HG03558 (cell line): Measurements from ENCODE around the gene SPECC1.
"Not testable (repeated sequence)": the region's sequence is repeated elsewhere in the genome, so short reads cannot be mapped to it uniquely, and the experiment has no call there.

Experiments
- ATAC-seq: cut with Tn5 transposase; IDR thresholded peaks from one replicate; pipeline ENCODE4 v1.9.1; 2021; ENCODE audit warnings: moderate number of reproducible peaks; ENCODE audit not compliant: unreplicated experiment; ENCODE audit errors: extremely low read depth

The SPECC1 gene, protein sequence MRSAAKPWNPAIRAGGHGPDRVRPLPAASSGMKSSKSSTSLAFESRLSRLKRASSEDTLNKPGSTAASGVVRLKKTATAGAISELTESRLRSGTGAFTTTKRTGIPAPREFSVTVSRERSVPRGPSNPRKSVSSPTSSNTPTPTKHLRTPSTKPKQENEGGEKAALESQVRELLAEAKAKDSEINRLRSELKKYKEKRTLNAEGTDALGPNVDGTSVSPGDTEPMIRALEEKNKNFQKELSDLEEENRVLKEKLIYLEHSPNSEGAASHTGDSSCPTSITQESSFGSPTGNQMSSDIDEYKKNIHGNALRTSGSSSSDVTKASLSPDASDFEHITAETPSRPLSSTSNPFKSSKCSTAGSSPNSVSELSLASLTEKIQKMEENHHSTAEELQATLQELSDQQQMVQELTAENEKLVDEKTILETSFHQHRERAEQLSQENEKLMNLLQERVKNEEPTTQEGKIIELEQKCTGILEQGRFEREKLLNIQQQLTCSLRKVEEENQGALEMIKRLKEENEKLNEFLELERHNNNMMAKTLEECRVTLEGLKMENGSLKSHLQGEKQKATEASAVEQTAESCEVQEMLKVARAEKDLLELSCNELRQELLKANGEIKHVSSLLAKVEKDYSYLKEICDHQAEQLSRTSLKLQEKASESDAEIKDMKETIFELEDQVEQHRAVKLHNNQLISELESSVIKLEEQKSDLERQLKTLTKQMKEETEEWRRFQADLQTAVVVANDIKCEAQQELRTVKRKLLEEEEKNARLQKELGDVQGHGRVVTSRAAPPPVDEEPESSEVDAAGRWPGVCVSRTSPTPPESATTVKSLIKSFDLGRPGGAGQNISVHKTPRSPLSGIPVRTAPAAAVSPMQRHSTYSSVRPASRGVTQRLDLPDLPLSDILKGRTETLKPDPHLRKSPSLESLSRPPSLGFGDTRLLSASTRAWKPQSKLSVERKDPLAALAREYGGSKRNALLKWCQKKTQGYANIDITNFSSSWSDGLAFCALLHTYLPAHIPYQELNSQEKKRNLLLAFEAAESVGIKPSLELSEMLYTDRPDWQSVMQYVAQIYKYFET

DNA sequence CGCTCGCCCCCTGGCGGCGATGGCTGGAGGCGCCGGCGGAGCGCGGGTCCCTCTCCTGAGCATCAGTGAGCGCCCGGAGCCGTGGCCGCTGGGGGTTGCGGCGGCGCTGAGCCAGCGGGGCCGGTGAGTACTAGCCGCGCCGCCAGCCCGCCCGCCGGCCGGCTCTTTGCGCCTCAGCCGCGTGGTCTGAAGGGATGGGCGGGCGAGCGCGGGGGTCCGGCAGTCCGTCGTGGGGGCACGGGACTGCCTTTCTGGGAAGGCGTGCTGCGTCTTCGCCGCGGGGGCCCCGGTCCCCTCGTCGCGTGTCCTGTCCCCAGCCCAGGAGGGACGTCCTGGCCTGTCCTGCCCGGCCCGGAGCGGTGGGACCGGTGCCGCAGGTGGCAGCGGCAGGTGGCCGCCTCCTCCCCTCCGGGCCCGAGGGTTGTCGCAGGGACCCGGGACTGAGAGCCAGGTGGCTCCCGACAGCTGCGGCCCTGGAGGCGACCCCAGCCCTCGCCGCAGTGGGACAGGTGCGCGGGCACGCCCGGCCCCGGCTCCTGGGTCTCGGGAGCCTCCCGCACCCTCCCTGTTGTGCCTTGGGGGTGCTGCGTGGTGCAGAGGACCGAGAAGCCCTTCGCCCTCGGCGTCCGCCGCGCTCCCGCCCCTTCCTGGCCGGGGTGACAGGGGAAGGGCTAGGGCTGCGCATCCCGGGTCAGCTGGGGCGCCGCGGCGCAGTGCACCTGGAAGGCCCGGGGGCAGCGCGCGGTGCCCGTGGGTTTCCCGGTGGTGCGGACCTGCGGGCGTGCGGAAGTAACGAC is at the start of gene SPECC1:
Gene SPECC1, plus strand, starts transcription at position 58 of the 797 bp plus-strand sequence. CDS start 87,293 bp downstream, outside the sequence.
- peak; percentile 67 for ATAC-seq

DNA sequence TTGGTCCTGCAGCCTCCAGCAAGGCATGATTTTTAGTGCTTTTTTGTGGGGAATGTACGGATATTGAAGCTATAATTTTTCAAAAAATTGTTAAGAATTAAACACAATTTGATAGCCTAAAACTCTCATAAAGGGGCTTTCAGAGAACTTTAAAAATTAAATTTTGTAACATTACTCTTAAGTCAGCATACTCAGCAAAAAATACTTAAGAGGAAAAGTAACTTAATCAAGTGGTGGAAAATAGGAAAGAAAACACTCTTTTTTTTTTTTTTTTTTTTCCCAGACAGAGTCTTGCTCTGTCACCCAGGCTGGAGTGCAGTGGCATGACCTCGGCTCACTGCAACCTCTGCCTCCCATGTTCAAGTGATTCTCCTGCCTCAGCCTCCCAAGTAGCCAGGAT is 46.2 kb upstream of the SPECC1 start:
- ATAC-seq, result not testable (repeated sequence)

DNA sequence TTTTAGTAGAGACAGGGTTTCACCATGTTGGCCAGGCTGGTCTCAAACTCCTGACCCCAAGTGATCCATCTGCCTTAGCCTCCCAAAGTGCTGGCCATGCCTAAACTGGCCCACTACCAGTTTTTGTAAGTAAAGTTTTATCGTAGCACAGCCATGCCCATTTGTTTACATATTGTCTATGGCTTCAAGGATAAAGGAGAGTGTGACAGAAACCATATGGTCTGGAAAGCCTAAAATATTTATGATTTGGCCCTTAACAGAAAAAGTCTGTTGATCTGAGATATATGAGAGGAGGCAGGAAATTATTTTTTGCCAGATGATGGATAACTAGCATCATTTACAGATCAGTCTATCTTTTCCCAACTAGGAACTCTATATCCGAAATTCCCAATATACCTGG is 36.0 kb upstream of the SPECC1 start:
- ATAC-seq, result no peak

DNA sequence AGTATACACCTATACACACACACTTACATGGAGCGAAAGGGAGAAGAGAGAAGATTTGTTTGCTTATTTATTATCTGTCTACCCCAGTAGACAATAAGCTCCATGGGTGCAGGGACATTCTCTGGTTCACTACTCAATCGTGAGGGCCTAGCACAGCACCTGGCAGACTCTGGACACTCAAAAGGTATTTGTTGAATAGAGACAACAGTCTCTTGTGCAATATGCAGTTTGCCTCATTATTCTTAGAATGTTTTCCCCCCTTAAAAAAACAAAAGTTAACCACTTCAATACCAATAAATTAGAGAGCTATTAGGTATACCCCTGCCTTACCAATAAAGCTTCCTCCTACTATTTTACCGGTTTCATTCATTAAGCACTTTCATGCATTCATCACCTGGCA is 33.6 kb upstream of the SPECC1 start:
- no peak for ATAC-seq

DNA sequence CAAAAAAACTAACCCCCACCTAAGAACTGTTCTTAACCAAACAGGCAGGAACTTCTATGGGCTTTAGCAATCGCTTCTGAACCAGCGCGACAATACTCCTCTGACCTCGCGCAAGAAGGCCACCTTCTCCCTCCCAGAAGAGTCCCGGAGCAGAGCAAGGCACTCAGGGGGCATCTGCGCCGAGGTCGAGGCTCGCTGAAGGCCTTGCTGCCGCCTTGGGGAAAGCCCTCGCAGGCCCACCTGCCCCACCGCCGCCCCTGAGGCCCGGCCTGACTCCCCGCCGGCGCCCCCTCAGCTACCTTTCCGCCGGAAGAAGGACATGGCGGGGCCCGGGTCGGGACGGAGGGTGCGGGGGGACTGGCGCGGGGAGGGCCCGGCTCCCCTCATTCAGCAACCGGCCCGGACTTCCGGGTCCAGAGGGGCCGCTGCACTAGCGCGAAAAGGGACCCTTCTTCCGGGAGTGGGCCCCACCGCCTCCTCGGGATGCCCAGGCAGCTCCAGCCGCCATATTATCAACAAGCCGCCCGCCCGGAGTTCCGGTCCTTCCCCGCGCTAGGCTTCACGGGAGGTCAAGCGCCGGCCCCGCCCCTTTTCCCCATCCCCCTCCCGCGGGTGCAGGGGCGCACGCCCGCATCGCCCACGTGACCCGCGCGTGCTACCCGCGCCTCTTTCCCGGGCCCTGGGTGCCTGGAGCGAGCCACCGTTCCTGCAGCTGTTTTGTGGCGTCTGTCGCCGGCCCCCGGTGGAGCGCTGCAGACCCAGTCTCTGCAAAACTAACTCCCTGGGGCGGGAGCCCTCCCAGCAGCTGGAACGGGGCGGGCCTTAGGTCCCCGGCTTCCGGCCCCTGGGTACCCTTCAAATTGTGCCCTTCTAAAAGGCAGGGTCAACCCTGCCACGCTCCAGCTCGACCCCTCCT is 31.6 kb upstream of the SPECC1 start, which contains the start of gene AKAP10:
Gene AKAP10, minus strand, starts transcription at position 536 of the 916 bp plus-strand sequence. Its CDS starts 149 bp downstream, at position 387.
- peak; percentile 50 for ATAC-seq

DNA sequence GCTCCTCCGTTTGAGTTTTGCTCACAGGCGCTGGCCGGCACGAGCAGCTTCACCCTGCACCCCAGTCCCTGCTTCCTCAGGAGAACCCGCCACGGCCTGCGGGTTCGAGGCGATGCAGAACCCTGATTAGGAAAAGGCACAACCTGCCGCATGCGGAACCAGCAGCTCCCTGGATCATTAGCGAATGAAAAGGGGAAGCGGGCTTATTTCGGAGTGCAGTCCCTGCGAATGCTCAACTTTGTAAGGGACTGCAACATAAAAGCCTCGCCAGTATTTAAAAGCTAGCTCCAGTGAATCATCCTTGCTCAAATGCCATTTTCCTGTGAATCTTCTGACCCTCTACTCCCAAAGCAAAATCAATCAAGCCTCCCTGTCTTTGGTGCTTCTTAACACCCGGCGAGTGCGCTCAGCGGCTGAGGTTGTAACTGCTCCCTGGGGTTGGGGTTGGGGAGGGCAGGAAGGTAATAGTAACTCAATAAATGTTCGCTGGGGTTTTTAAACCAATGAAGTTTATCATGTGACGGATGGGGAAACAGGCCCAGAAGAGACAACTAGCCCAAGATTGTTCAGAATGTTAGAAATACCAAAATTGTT is 30.9 kb upstream of the SPECC1 start:
- ATAC-seq, result peak; percentile 24

DNA sequence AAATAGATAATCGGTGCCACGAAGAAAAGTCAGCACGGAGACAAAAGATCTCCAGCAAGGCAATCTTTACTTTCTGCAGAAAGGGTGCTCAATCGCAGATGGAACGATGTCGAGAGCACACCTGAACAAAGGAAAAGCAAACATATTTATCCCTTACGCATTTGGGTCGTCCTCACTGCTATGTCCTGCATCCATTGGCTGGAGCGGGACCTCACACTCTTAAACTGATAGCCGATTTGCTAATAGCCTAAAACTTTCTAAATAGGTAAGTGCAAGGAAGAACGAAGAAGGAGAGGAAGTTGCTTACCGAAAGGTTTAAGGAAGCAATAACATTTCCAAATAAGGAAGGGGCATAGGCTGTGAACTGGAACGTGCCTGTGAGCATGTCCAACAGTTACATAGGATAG is 30.4 kb upstream of the SPECC1 start:
- no peak for ATAC-seq

DNA sequence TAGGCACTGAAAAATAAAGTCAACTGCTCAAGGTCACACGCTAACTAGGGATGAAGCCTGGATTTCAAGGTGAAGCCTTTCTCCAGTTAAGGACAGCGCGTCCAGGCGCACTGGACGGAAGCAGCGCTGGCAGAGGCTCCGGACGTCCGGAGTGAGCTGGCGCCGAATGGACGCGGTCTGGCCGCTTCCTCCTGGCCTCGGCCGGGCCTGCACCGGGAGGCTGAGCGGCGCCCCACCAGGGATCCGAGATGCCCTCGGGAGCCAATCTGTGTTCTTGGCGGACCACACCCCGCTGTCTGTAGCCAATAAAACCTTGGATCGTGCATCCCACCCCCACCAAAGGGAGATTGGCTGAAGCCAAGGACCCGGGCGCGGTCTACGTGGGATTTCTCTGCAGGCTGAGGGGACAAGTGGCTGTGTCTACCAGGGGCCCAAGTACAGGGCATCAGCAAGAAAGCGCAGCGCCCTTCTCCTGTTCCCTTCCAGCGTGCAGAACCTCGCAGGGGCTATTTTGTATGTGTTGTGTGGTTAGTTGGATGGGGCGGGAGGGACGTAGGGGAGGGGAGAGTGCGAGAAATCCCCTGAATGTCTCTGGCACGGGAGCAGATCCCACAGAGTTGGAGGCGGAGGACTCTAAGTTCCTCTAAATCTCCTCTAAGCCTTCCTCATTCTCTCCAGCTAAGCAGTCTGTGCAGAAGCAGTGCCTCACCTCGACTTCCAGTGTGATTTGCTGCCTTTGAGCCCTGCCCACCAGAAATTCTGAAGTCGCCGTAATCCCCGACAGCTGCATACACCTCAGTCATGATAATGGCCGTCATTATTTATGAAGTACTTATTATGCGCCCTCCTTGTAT is 29.0 kb upstream of the SPECC1 start:
- ATAC-seq, result no peak

DNA sequence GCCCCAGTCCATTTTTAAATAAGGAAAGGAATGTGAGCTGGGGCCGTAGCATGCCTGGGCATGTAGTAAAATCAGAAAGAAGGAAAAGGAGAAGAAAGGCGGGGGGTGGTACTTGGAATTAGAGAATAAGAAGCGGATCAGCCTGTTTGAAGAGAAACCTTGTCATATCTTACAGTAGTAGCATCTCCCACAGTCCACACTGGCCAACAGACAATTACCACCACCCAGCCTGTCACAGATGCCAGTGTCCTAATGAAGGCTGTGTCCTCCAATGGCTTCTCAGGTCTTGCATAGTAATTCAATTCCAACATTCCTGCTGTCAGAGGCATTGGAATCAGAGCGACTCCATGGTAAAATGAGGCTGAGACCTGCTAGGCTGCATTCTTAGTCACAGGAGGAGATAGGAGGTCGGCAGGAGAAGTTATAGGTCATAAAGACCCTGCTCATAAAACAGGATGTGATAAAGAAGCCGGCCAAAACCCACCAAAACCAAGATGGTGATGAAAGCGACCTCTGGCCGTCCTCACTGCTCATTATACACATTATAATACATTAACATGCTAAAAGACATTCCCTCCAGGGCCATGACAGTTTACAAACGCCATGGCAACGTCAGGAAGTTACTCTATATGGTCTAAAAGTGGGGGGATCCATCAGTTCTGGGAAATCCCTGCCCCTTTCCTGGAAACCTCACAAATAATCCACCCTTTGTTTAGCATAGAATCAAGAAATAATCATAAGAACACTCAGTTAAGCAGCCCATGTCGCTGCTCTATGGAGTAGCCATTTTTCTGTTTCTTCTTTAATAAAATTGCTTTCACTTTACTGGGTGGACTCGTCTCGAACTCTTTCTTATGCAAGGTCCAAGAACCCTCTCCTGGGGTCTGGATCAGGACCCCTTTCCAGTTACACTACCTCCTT is 22.0 kb upstream of the SPECC1 start:
- ATAC-seq, result no peak

DNA sequence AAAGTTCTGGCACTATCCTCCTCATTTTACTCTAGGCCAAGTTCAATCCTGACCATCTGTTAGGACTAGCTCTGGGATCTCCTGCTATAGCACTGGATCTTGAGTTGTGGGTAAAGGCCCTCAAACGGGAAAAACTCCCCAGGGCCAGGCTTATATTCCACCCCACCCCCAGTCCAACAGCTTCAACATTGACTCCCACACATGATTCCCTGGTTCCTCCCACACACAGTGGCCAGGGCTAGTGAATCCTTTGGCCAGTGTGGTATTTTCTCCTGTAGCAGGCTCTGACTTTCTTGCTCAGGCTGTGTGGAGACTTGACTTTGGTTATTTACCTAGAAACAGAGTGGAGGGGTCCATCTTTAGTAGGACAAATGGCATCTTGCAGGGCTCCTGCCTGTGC is 21.3 kb upstream of the SPECC1 start:
- ATAC-seq, result no peak

DNA sequence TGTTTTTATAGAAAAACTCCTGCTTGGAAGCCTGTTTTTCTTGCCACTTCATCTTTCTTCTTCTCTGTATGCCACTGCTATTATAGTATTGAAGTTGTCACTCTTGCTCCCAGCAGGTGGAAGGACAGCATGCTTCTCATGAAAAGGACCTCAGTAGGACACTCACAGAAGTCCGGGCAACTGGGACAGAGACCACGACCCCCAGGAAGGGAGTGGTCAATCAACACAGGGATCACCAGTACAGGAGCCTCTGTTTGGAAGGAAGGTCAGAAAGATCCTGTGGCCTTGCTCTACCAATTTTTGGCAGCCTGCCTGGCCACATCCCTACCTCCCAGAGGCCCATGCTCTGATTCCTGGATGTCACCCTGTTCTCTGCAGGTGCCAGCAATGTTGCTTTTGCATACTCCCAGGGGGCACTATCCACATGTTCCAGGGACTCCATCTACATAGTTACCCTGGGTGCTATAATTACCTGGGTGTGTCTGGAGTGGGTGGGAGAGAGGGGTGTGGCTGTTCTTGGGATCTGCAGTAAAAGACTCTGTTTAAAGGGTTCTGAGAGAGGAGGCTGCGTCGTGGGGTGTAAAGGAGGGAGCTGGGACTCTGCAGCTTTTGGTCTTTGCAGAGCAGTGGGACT is 17.8 kb upstream of the SPECC1 start:
- ATAC-seq, result no peak

DNA sequence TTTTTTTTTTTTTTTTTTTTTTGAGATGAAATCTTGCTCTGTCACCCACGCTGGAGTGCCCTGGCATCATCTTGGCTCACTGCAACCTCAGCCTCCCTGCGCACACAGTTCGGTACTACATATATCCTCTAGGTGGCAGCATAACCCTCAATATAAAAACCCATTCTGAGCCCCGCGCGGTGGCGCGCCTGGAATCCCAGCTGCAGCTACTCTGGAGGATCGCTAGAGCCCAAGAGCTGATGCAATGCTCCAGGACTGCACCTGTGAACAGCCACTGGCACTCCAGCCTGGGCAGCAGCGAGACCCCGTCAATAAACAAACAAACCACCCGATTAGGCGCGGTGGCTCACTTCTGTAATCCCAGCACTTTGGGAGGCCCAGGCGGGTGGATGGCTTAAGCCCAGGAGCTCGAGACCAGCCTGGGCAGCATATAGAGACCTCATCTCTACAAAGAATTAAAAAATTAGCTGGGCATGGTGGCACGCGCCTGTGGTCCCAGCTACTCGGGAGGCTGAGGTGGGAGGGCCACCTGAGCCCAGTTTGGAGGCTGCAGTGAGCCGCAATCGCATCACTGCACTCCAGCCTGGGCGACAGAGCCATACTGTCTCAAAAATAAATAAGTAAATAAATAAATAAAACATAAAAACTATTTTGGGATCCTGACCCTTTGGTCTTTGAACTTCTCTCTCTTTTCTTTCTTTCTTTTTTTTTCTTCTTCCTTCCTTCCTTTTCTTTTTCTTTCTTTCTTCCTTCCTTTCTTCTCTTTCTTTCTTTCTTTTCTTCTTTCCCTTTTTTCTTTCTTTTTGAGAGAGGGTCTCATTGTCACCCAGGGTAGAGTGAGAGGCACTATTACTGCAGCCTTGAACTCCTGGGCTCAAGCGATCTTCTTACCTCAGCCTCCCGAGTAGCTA is 16.1 kb upstream of the SPECC1 start:
- ATAC-seq, result peak; percentile 62

DNA sequence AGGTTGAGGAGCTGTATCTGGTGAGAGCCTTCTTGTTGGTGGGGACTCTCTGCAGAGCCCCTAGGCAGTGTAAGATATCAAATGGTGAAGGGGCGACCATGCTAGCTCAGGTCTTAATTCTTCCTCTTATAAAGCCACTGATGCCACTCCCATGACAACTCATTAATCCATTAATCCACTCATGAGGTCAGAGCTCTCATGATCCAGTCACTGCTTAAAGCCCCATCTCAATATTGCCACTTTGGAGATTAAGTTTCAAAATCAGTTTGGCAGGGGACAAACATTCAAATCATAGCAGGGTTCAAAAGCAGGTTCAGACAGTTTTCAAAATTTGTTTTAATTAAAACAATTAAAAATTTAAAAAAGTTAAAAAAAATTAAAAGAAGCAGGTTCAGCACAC is 13.1 kb upstream of the SPECC1 start:
- no peak for ATAC-seq

DNA sequence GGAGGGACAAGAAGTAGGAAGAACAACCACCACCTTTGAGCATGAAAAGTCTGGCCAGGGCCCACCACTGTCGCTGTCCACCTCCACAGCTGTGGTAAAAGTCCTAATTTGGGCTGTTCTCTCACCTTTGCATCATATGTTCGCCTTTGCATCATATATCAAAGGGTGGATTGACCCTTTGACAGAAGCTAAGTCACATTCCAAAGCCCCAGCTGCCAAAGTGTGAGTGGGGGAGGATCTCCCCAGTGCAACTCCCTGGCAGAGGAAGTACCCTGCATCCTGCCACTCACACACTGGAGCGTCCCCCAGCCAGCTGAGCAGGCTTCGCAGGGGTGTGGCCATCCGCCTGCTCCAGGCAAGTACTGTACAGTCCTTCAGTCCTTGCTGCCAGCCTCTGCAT is 12.7 kb upstream of the SPECC1 start:
- no peak for ATAC-seq
